Fibroblast of lung (primary cell): ENCODE data around the gene ZNF599.

Experiments
- CTCF ChIP-seq, 2 donors: IDR thresholded peaks in 1 of 2; conservative IDR thresholded peaks in 1 of 2; 1 replicate in 1 of 2; 2 replicates in 1 of 2; pipeline ENCODE4 v1.5.1; 2011 to 2012; ENCODE audit warnings: low read length in 2 of 2, control low read depth in 1 of 2, inconsistent platforms in 1 of 2, low read depth in 1 of 2, mild to moderate bottlenecking in 1 of 2
- EZH2 ChIP-seq: IDR thresholded peaks from 2 replicates; pipeline ENCODE4 v1.5.1; 2012; ENCODE audit warnings: low read length, control low read depth, mild to moderate bottlenecking; ENCODE audit errors: missing control alignments

GRCh38 chr19:34787059-34787824, 14.2 kb upstream of the ZNF599 start:
- TF ChIP-seq CTCF (conservative IDR thresholded peaks at IDR 0.05 in 1 of 2, IDR thresholded peaks at IDR 0.05 in 1 of 2; ENCODE audit: low read depth in 1 of 2, low read length in 2 of 2) (no peak), EZH2 (no peak)
